ENCODE measurements around the gene CRADD.
"Not testable (repeated sequence)": the region's sequence is repeated elsewhere in the genome, so short reads cannot be mapped to it uniquely, and the experiment has no call there.

CRADD gene

DNA sequence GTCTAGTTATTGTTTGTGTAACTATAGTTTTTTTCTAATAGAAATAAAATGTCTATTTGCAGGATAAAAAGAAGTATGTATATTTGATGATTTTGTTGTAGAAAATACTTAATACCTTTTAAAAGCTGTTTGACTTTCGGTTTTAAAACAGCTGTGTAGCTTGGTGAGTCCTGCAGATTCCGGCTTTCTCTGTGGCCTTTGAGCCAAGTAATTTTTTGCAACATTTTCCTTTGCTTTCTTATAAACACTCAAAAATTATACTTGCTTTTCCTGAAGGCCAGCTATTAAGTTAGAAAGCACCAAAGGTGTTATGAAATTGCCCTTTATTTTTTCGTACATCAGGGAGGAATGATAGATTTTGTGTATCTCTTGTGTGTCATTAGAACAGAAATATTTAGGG lies 63.6 kb downstream of the CRADD start:
- no peak for DNase-seq

DNA sequence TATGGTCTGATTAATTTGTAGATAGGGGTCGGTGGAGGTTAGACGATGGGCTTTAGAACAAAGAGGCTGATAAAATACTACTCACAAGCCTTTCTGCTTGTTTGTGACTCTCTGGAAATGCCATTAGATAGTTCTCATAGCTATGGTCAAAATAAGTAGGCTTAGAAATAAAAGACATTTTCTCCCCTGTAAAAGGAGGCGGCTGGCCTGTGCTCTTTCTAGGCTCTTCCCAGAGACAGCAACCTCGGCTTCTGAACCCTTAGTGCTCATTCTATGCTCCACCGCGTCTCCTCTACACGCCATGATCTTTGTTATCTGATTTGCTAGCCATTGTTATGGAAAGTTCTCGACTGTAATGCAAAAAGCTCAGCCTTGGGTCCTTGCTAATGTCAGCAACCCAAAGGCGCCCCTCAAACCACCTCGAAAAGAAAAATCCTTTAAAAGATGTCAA lies 64.5 kb downstream of the CRADD start:
- DNase-seq = peak; percentile 9

DNA sequence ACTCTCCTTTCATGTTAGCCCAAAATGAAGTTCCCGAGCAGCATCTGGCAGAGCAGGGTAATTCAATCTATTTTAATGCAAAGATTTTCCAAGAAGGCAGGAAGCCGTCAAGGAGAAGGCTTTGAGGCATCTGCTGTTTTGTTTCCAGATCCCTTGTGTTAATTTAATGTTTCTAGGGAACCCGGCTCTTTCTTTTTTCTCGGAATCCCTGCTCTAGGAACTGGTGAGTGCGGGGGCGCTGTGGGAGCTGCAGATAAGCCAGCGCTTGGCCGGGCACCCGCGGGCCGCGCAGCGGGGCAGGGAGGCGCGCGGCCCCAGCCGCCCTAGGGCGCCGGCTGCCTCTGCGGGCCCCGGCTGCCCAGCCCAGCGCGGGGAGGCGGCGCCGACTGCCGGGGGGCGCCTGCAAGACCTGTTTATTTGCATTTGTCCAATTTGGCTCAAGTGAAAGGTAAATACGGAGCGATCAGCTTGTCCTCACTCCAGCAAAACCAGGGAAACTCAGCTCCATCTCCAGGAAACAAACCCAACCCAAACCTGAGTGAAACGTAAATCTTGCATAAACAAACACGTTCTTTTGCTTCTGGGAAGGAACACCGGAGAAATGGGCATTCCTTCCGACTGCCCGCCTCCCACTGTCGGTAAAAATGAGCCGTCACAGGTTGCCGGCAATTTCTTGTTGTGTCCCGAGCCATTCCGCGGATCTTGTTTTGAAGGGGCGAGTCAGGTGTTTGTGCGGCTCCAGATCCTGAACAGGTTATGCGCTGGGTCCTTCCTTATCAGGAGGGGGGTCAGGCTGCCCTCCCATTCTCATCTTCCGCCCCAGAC lies 65.1 kb downstream of the CRADD start:
- DNase-seq = peak; percentile 62

DNA sequence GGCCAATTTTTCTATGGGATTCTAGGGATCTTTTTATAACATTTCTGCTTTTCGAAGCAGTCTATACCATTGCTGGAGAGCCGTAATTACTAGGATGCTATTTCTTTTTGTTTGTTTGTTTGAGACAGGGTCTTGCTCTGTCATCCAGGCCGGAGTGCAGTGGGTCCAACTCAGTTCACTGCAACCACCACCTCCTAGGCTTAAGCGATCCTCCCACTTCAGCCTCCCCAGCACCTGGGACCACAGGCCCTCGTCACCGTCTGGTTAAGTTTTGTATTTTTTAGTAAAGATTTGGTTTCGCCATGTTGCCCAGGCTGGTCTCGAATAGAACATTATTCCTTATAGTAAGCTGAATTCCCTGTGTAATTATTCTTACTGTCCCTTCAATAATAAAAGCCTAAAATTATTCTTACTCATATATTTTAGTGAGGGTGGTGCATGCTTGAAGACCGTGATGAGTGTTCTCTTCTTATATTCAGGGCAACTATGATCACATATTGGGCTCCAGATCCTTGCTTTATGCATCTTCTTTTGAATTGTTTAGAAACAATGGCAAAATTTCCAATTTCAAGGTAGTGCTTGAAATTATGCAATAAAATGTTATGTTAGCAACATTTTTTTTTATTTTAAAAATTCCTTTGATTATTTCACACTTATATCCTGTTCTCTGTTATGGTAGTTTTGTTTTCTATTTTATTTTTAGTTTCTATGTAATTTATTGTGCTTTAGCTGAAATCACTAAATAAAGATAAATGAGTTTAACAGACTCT lies 66.2 kb downstream of the CRADD start:
- DNase-seq = no peak

DNA sequence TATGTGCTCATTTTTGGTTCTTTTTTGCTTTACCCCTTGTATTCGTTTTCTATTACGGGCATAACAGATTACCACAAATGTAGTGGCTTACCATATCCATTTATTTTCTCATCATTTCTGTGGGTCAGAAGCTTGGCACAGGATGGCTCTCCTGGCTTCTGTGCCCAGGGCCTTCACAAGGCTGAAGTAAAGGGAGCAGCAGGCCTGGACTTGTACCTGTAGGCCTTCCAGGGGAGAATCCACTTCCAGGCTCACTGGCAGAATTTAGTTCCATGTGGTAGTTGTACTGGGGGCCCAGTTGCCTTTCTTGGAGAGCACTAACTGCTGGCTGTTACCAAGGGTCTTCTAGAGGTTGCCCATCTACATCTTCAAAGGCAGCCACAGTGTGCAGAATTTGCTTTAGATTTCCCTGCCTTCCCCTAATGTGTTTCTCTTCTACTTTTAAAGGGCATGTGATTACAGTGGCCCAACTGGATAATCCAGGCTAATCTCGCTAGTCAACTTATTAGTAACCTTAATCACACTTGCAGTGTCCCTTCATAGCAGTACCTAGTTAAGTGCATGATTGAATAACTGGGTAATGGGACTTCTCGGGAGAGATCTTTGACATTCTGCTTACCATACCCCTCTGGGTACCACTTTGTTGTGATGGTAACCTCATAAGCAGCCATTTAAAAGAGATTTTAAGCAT lies 67.0 kb downstream of the CRADD start:
- DNase-seq = no peak

DNA sequence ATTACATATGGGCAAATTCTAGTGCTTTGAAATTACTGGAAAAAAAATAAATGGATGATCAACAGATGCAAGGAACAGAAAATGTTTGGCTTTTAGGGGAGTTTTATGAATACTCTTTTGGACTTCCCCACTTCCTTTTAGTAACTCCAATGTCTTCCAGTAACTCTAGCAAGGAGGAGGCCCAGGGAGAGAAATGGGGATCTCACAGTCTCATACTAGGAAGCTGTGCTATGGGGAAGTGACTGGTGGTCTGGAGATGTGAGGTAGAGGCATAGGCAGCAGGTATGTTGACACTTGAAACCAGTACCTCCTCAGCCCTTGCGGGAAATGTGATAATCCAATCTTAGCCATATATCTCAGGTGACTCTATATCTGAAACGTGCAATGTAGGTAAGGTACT lies 68.1 kb downstream of the CRADD start:
- DNase-seq = no peak

DNA sequence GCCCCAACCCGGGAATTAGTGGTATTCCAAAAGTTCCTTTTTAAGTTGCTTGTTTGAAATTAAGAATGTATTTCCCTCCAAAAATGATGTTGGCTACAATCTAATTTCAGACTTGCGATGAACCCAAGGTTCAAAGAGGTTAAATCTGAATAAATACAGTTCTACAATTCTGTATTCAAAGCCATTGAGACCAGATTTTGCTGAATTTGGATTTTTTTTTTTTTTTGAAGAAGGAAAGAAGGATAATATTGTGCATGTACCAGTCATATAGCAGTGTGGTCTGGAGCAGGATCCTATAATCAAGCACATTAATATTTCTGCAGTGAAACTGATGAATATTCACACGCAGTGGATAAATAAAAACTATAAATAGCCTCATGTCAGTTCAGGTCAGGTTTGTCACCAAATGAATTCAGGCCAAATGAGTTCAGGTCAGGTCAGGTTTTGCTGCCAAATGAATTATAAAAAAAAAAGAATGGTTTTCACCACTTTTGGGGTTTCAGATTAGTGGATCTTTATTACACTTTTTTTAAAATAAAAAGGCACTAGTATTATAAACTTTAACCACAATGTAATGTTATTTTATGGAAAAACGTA lies 69.5 kb downstream of the CRADD start:
- no peak for DNase-seq

DNA sequence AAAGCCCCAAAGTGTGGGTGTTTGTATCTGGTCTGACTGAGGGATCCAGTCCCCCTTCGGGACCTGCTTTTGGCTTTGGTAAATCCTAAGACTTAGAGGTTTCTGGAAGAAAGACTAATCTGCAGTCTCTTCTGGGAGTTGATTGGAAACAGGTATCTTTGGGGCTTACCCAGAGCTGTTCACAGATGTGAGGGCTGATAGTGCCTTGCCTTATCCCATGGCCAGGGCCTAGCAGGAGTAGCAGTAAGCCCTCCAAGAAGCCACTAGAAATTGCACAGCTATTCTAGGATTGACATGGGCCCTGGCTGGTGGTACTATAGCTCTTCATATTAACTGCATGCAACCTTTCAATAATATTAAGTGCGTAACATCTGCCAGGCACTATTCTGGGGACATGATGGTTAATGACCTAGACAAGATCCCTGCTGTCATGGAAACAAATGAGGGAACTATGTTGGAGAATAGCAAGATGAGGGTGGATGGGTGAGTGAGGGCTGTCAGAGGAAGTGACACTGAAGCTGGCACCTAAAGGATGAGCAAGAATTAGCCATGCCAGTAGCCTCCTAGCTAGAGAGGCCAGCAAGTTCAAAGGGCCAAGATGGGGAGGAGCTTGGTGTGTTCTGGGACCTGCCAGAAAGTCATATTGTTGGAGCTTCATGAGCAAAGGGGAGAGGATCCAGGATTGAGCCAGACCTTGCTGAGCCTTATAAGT lies 71.7 kb downstream of the CRADD start:
- no peak for DNase-seq

DNA sequence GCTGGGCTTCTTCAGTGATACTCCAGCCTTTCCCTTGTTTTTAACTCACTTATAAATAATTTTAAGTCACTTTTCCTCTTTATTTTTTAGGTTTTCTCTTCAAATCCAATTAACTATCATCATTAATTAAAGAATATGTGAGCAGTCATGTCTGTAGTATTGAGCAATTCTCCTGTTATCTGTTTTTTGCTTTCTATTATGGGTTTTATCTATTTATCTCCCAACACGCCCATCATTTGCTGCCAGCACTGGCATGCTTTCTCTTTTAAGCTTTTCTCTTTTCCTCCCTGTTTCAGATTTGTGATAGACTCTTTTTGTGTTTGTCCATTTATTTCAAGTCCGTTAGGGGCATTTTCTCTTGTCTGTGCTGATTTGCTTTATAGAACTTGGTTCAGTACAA lies 72.3 kb downstream of the CRADD start:
- no peak for DNase-seq

DNA sequence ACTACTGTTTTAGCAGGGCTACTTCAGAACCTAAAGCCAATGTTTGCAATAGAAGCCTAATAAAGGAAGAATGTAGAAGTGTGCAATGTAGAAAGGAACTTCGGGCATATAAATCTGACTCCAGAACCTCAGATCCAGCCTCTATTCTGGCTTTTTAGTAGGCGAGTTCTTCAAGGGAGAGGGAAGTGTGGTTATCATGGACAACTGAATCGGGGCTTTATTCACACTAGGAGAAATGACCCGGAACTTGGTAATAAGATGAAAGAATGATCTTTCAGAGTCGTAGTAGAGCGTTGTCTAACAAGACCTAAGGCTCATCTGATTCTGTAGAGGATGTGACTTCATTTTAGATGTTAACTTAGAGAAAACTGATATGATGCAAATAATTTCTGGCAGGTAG lies 72.9 kb downstream of the CRADD start:
- no peak for DNase-seq

DNA sequence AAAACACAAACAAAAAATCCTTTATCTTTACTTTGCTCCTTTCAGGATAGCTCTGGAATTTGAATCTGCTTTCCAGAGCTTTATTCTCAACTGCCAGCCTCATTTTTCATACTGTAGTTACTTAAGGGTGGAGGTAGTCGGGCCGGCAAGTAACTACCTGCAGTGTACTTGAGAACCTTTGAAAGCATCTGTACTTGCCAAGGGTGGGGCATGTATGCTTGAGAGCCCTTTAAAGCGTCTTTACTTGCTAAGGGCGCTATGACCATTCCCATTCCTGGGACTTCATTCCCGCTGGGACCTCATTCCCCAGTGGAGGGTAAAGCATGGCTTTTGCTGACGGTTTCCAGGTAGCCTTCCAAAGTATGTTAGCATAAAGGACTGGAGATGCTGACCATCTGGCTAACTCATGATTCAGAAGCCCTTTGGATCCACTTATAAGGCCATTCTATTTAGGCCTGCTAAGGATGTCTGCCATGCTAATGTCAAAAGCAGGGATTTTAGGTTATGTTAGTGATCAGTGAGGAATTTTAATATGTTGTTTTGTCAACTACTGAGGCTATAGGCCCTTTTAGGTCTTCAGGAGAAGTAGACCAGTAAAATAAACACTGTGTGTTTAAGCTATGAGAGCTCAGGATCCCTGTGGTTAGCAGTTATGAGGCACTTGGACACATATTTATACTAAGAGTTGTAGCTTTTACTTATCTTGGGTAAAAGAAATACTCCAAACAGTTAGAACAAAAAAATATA lies 74.9 kb downstream of the CRADD start:
- no peak for DNase-seq

DNA sequence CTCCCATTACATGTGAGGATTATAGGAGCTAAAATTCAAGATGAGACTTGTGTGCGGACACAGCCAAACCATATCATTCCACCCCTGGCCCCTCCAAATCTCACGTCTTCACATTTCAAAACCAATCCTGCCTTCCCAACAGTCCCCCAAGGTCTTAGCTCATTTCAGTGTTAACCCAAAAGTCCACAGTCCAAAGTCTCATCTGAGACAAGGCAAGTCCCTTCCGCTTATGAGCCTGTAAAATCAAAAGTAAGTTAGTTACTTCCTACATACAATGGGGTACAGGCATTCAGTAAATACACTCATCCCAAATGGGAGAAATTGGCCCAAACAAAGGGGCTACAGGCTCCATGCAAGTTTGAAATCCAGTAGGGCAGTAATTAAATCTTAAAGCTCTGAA lies 76.1 kb downstream of the CRADD start:
- no peak for DNase-seq

DNA sequence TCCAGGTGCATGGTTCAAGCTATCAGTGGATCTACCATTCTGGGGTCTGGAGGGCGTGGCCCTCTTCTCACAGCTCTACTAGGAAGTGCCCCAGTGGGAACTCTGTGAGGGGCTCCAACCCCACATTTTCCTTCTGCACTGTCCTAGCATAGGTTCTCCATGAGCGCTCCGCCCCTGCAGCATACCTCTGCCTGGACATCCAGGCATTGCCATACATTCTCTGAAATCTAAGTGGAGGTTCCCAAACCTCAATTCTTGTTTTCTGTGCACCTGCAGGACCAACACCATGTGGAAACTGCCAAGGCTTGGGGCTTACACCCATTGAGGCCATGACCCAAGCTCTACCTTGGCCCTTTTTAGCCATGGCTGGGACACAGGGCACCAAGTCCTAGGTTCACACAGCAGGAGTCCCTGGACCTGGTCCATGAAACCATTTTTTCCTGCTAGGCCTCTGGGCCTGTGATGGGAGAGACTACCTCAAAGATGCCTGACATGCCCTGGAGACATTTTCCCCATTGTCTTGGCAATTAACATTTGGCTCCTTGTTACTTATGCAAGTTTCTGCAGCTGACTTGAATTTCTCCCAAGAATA lies 76.8 kb downstream of the CRADD start:
- DNase-seq = no peak

DNA sequence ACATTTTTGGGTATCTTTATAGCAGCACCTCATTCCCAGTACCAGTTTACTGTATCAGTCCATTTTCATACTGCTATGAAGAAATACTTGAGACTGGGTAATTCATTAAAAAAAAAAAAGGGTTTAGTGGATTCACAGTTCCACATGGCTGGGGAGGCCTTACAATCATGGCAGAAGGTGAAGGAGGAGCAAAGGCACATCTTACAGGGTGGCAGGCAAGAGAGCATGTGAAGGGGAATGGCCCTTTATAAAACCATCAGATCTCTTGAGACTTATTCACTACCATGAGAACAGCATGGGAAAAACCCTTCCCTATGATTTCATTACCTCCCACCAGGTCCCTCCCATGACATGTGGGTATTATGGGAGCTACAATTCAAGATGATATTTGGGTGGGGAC lies 77.7 kb downstream of the CRADD start:
- not testable (repeated sequence) for DNase-seq

DNA sequence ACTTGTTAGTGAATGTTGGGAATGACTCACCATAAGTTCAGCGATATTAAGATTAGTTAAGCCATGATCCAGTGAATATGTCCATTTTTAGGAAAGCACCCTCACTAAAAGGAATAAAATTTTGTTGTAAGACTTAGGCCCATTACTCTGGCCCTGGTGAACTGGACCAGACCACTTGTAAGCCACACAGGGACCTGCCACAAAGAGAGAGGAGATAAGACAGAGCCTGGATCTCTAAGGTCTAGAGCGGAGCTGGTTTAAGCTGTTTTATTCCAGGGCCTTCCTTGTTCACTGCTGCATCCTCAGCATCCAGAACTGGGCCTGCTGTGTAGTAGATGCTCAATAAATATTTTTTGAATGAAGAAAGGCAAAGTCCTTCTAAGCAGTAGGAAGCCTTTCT lies 79.1 kb downstream of the CRADD start:
- DNase-seq = no peak

DNA sequence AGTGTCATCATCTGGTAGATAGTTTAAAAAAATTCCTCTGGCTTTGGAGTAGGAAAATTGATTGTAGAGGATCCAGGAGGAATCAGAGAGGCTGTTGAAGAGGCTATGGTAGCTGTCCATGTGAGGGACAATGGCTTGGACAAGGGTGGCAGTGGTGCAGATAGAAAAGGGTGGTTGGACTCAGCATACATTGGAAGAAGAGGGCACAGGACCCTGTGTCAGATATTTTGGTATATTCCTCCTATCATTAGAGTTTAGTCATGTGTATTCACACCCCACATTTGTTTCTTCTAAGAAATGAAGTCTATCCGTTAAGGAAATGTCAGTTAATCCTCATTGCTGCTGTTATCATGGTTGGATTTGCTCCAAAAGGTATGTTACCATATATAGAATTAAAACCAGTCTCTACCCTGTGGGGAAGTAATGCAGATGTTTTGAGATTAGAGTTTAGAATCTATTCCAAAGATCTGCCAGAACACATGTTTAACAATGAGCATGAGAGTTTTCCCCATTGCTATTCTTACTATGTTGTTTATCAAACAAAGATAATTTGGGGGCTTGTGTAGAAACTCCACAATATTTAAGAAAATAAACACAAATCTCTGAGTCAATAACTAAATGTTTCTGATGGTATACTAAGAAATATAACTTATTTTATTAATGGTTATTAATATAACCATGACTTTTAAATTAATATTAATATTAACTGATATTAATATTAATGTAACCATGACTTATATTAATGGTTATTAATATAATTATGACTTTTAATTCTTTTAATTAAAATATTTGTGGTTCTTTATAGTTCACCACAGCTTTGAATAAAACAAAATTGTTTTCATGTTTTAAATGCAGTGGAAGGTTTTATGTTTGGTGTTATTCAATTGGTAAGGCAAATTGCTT lies 80.9 kb downstream of the CRADD start:
- DNase-seq = no peak

DNA sequence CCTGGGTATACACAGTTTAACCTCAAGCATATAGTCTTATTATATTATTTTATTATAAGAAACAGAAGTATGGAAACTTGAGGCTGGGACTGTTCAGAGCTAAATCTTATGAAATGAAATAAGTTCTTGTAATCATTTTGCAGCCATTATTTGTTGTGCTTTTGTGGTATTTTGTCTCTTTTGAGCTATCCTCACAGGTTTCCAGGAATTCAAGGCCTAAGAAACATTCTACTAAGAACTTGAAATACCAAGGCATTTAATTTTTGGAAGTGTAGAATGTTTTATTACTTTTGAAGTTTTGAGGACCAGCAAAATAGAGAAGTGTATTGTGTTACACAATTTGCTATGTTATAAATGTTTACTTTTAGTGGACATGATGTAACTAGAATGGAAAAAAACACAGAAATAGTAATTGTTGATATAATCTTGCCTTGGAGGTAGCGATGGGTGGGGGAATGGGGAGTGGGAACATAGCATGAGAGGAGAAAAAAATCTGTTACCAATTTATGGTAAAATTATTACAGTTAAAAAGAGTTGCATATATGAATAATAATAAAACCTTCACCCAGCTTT lies 81.7 kb downstream of the CRADD start:
- no peak for DNase-seq

DNA sequence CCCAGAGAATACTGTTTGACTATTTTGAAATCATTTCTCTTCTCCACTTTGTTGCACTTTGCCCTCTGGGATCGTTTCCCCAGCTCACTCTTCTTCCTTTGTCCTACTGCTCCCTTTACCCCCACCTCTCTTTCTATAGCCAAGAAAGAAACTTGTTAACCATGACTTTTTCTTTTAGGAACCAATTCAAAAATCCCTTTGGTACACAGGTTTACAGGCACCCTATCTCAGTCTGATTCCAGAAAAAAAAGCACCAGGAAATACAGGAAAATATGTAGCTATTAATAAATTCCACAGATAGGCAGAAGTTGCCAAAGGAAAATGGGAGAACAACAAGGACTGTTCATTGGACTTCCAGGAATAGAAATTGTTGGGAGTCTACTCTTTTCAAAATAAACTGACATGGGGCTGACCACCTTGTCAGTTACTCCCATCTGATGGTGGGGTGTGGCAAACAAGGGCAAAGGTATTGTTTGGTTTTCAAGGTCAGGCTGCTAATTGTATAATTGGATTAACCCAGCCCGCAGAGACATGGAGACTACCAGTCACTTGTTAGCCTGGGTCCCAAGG lies 82.4 kb downstream of the CRADD start:
- no peak for DNase-seq

DNA sequence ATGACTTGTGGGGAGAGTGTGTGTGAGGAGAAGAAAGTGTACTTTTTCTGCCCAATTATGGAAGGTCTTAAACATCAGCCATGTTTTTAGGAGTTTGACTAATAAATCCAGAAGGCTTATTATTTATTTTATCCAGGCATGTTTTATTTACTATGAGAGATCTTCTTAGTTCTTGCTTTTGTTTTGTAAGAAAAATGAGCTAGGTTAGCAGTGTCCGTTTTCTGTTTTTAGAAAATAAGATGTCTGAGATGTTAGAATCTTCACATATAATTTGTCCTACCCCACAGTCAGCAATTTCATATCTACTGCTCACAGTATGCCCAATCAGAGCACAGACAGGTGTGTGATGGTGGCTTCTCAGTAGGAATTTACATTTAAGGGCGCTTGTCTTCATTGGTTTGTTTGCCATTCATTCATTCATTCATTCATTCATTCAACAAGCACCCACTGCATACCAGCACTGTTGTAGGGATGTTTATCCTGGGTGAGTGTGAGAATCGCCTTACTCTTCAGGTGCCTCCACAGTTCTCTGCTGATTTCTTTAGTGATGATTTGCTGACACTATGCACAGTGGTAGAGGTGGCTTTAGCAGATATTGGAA lies 83.2 kb downstream of the CRADD start:
- DNase-seq = no peak
